Epithelial cell of prostate (primary cell): ENCODE data around the gene CLIC4.
"Not testable (repeated sequence)": the region's sequence is repeated elsewhere in the genome, so short reads cannot be mapped to it uniquely, and the experiment has no call there.

ENCODE experiments used
- DNase-seq: peaks from one replicate; pipeline ENCODE4 v3.0.0-alpha.2; 2011; ENCODE audit warnings: low read depth, low spot score
- H3K27ac ChIP-seq: fragments of 450-650 bp; 2 replicates; pipeline ENCODE4 v1.5.1; 2017; ENCODE audit warnings: mild to moderate bottlenecking

The CLIC4 gene

DNA sequence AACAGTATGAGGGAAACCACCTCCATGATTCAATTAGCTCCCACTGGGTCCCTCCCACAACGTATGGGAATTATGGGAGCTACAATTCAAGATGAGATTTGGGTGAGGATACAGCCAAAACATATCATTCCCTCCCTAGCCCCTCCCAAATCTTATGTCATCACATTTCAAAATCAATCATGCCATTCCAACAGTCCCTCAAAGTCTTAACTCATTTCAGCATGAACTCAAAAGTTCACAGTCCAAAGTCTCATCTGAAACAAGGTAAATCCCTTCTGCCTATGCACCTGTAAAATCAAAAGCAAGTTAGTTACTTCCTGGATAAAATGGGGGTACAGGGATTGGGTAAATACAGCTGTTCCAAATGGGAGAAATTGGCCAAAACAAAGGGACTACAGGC lies 146.1 kb downstream of the CLIC4 start:
- not testable (repeated sequence) for DNase-seq, H3K27ac ChIP-seq

DNA sequence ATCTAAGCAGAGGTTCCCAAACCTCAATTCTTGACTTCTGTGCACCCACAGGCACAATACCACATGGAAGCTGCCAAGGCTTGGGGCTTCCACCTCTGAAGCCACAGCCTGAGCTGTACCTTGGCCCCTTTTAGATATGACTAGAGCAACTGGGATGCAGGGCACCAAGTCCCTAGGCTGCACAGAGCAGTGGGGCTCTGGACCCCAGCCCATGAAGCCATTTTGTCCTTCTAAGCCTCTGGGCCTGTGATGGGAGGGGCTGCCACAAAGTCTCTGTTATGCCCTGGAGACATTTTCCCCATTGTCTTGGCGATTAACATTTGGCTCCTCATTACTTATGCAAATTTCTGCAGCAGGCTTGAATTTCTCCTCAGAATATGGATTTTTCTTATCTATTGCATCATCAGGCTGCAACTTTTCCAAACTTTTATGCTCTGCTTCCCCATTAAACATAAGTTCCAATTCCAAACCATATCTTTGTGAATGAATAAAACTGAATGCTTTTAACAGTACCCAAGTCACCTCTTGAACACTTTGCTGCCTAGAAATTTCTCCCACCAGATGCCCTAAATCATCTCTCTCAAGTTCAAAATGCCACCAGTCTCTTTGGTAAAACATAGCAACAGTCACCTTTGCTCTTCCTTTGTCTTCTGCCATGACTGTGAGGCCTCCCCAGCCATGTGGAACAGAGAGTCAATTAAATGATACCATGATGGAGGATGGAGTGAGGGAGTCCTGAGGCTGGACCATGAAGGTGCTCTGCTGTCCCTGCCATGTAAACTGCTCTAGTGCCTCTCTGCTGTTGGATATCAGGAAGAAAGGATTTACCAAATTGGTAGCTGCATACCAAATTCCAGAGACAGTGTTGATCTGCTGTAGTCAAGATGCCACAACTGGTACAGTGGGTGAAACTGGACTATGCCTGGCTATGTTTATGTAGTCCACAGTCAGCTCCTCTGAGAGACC lies 147.2 kb downstream of the CLIC4 start:
- DNase-seq = no peak

DNA sequence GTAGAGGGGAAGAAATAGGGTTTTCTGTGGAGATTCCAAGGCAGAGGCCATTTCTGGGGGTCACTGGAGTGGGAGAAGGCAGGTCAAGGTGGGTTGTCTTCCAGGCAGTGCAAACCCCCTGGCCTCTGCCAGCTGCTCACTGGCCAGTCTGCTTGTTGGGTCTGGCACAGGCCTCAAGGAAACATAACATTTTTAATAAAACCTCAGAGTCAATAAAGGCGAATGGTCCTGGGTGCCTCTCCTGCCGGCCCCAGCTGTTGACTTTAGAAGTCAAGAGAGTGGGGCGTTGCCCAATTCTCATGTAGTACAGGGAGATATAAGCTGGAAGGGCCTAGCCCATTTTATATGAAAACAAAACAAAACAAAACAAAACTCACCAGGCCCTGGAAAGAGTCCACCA lies 148.2 kb downstream of the CLIC4 start:
- H3K27ac ChIP-seq = no peak overlapping the region
- no peak for DNase-seq

More for the DNA sequence above, 147.2 kb downstream of the CLIC4 start:
- H3K27ac ChIP-seq = no peak overlapping the region
